NCI-H748 treated with DMSO at 0.1 percent for 48 hours (cell line): Measurements from ENCODE around the gene SAMD15.
"Not testable (repeated sequence)": the region's sequence is repeated elsewhere in the genome, so short reads cannot be mapped to it uniquely, and the experiment has no call there.

Experiments
- DNase-seq: peaks from one replicate; lab custom pipeline; 2025; lab: John Stamatoyannopoulos, UW

SAMD15 gene

GRCh38 chr14:77375973-77376770 lies 1.0 kb upstream of the SAMD15 start:
- DNase-seq: no peak

- DNase-seq: no peak
These were observed 294 bp downstream of the SAMD15 start for GRCh38 chr14:77377502-77377844.

GRCh38 chr14:77378701-77379100 lies 1.5 kb downstream of the SAMD15 start:
- no peak for DNase-seq

- DNase-seq: no peak
These were observed 13.0 kb downstream of the SAMD15 start for GRCh38 chr14:77390188-77390587.

GRCh38 chr14:77400216-77400615 lies 23.0 kb downstream of the SAMD15 start:
- no peak for DNase-seq

- DNase-seq: no peak
These were observed 26.6 kb downstream of the SAMD15 start for GRCh38 chr14:77403768-77404167.

- no peak for DNase-seq
These were observed 28.9 kb downstream of the SAMD15 start for GRCh38 chr14:77406086-77406485.

- no peak for DNase-seq
These were observed 29.5 kb downstream of the SAMD15 start for GRCh38 chr14:77406718-77407117.

- DNase-seq: no peak
These were observed 30.0 kb downstream of the SAMD15 start for GRCh38 chr14:77407158-77407557.

- DNase-seq: no peak
These were observed 32.0 kb downstream of the SAMD15 start for GRCh38 chr14:77409131-77409533.

- not testable (repeated sequence) for DNase-seq
These were observed 38.3 kb downstream of the SAMD15 start for GRCh38 chr14:77415403-77416030.

GRCh38 chr14:77416098-77416497 lies 38.9 kb downstream of the SAMD15 start:
- not testable (repeated sequence) for DNase-seq

GRCh38 chr14:77416836-77417235 lies 39.7 kb downstream of the SAMD15 start:
- no peak for DNase-seq

GRCh38 chr14:77421201-77421600 lies 44.0 kb downstream of the SAMD15 start:
- no peak for DNase-seq

- no peak for DNase-seq
These were observed 46.2 kb downstream of the SAMD15 start, which contains the start of gene NOXRED1 for GRCh38 chr14:77423423-77423822. TSS of gene NOXRED1 (minus strand) at chr14:77423523. CDS start at chr14:77422889, 634 bp downstream.

GRCh38 chr14:77424862-77425261 lies 47.7 kb downstream of the SAMD15 start:
- DNase-seq: no peak

- DNase-seq: no peak
These were observed 49.2 kb downstream of the SAMD15 start for GRCh38 chr14:77426396-77426795.

- no peak for DNase-seq
These were observed 58.9 kb downstream of the SAMD15 start for GRCh38 chr14:77436042-77436441.

- no peak for DNase-seq
These were observed 61.4 kb downstream of the SAMD15 start for GRCh38 chr14:77438596-77438995.

GRCh38 chr14:77439861-77440260 lies 62.7 kb downstream of the SAMD15 start:
- no peak for DNase-seq
